ENCODE results near the gene OSBPL10. TPM values are rescaled to one million over a fixed set of nuclear protein-coding genes. Genes with fewer than 3 reads are reported as not detected.
"Not testable (repeated sequence)": the region's sequence is repeated elsewhere in the genome, so short reads cannot be mapped to it uniquely, and the experiment has no call there.

OSBPL10 gene
- total RNA-seq, 4 donors from 2014 or later, result 18.6 to 33.6 (median 28.8) TPM

DNA sequence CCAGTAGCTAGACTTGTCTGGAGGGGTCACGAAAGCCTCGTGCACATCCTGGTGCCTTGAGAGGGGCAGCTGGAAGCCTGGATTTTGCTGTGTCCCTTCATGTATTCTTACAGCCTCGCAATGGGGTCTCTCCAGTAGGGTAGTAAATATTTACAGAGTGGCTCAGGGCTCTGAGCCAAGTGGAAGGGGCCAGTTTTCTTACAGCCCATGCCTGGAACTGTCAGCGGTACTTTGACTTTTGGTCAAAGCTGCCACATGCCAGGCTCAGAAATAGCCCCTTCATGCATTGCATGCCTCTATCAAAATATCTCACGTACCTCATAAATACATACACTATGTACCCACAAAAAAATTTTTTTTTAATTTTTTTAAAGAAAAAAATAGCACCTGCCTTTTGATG, 119.2 kb downstream of the OSBPL10 start:
- Histone ChIP-seq H3K27me3 (no peaks in the 10 kb centered on the region), H3K4me1 (no peaks in the 10 kb centered on the region), H3K4me3 (replicated peaks in 1 of 3) (no peak overlapping the region), H3K9me3 (no peaks in the 10 kb centered on the region), H3K27ac (no peak overlapping the region), H3K36me3 (no peaks in the 10 kb centered on the region)
- intact Hi-C loops (cut with DNase I), result no loop called here
- no peak for DNase-seq
- TF ChIP-seq, protein P1, sequence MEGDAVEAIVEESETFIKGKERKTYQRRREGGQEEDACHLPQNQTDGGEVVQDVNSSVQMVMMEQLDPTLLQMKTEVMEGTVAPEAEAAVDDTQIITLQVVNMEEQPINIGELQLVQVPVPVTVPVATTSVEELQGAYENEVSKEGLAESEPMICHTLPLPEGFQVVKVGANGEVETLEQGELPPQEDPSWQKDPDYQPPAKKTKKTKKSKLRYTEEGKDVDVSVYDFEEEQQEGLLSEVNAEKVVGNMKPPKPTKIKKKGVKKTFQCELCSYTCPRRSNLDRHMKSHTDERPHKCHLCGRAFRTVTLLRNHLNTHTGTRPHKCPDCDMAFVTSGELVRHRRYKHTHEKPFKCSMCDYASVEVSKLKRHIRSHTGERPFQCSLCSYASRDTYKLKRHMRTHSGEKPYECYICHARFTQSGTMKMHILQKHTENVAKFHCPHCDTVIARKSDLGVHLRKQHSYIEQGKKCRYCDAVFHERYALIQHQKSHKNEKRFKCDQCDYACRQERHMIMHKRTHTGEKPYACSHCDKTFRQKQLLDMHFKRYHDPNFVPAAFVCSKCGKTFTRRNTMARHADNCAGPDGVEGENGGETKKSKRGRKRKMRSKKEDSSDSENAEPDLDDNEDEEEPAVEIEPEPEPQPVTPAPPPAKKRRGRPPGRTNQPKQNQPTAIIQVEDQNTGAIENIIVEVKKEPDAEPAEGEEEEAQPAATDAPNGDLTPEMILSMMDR (IDR thresholded peaks at IDR 0.05), result no peak
- no peak for TF ChIP-seq POLR2A (IDR thresholded peaks at IDR 0.05)
- WGBS, 2 donors, result 85 to 94% methylated on average over 5 of the region's 5 CpGs

GRCh38 chr3:31860642-31861041, 120.4 kb downstream of the OSBPL10 start:
- DNase-seq; H3K27me3 ChIP-seq; H3K36me3 ChIP-seq; H3K4me1 ChIP-seq; H3K27ac ChIP-seq; H3K4me3 ChIP-seq (replicated peaks in 1 of 3); intact Hi-C loops (cut with DNase I); H3K9me3 ChIP-seq: not testable (repeated sequence)
- WGBS, 2 donors, result 93 to 97% methylated on average over 4 of the region's 4 CpGs

GRCh38 chr3:31859245-31859644, 121.8 kb downstream of the OSBPL10 start:
- H3K4me1 ChIP-seq, result no peaks in the 10 kb centered on the region
- 98 to 99% methylated on average over 6 of the region's 6 CpGs for WGBS, 2 donors
- no peaks in the 10 kb centered on the region for H3K36me3 ChIP-seq
- no peaks in the 10 kb centered on the region for H3K27me3 ChIP-seq
- H3K9me3 ChIP-seq, result no peaks in the 10 kb centered on the region
- intact Hi-C loops (cut with DNase I), result no loop called here
- TF ChIP-seq POLR2A (IDR thresholded peaks at IDR 0.05), result no peak
- TF ChIP-seq, protein P1 (IDR thresholded peaks at IDR 0.05), result no peak
- DNase-seq, result no peak
- no peak overlapping the region for H3K27ac ChIP-seq
- H3K4me3 ChIP-seq (replicated peaks in 1 of 3), result no peak overlapping the region

DNA sequence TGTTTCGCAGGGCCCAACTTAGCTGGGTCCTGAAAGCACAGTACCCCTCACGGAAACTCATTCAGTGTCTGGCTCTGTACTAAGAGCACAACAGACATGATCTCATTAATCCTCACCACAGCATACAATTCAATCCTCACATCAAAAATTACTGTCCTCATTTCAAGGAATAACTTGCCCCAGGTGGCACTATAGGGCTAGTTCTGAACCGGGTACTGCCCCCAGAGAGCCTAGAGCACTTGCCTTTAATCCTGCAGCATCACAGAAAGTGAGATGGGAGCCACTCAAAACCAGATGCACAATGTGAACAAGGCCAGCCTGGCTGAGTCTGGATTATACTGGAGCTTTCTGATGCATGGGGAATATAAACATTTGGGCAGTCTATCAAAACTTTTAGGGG, 122.6 kb downstream of the OSBPL10 start:
- intact Hi-C loops (cut with DNase I), result no loop called here
- no peak for TF ChIP-seq POLR2A (IDR thresholded peaks at IDR 0.05)
- TF ChIP-seq, protein P1 (IDR thresholded peaks at IDR 0.05), result no peak
- no peak overlapping the region for H3K4me3 ChIP-seq (replicated peaks in 1 of 3)
- H3K27me3 ChIP-seq, result no peaks in the 10 kb centered on the region
- no peak overlapping the region for H3K27ac ChIP-seq
- 75 to 78% methylated on average over 3 of the region's 3 CpGs for WGBS, 2 donors
- no peak for DNase-seq
- no peaks in the 10 kb centered on the region for H3K9me3 ChIP-seq
- no peaks in the 10 kb centered on the region for H3K4me1 ChIP-seq
- no peaks in the 10 kb centered on the region for H3K36me3 ChIP-seq

- DNase-seq, result no peak
- Histone ChIP-seq H3K9me3 (no peaks in the 10 kb centered on the region), H3K27ac (no peak overlapping the region), H3K27me3 (no peaks in the 10 kb centered on the region), H3K36me3 (no peaks in the 10 kb centered on the region), H3K4me3 (replicated peaks in 1 of 3) (no peak overlapping the region), H3K4me1 (no peaks in the 10 kb centered on the region)
- TF ChIP-seq POLR2A (IDR thresholded peaks at IDR 0.05), result no peak
- TF ChIP-seq, protein P1 (IDR thresholded peaks at IDR 0.05), result no peak
- intact Hi-C loops (cut with DNase I), result no loop called here
- WGBS, 2 donors, result 66 to 70% methylated on average over 3 of the region's 3 CpGs
Observed at GRCh38 chr3:31853580-31853979, 127.5 kb downstream of the OSBPL10 start.

GRCh38 chr3:31851278-31851677, 129.8 kb downstream of the OSBPL10 start:
- DNase-seq, result no peak
- WGBS, 2 donors, result 84 to 85% methylated on average over 10 of the region's 10 CpGs
- TF ChIP-seq POLR2A (IDR thresholded peaks at IDR 0.05), result no peak
- TF ChIP-seq, protein P1 (IDR thresholded peaks at IDR 0.05), result no peak
- H3K9me3 ChIP-seq, result no peaks in the 10 kb centered on the region
- H3K4me1 ChIP-seq, result no peaks in the 10 kb centered on the region
- intact Hi-C loops (cut with DNase I), result no loop called here
- H3K4me3 ChIP-seq (replicated peaks in 1 of 3), result no peak overlapping the region
- no peaks in the 10 kb centered on the region for H3K27me3 ChIP-seq
- H3K36me3 ChIP-seq, result no peaks in the 10 kb centered on the region
- no peak overlapping the region for H3K27ac ChIP-seq
